ENCODE measurements around the gene NCKAP5.

NCKAP5 gene

GRCh38 chr2:132943829-132944228 lies 624.4 kb downstream of the NCKAP5 start:
- Histone ChIP-seq H3K27ac (ENCODE audit: low read depth, low read length, poor library complexity, severe bottlenecking) (no peak overlapping the region), H3K4me3 (ENCODE audit: low read depth, low read length, poor library complexity, severe bottlenecking) (no peak overlapping the region), H3K9me3 (ENCODE audit: low read length) (no peaks in the 10 kb centered on the region), H3K4me2 (ENCODE audit: low read length) (no peak overlapping the region), H3K9ac (ENCODE audit: low read length) (no peak overlapping the region), H2AFZ (ENCODE audit: low read length) (no peak overlapping the region), H3K36me3 (ENCODE audit: insufficient read depth, low read length) (no peaks in the 10 kb centered on the region), H3K4me1 (ENCODE audit: insufficient read depth, low read length, severe bottlenecking) (no peaks in the 10 kb centered on the region), H3K9me2 (ENCODE audit: low read depth, low read length) (no peaks in the 10 kb centered on the region), H3K27me3 (ENCODE audit: insufficient read depth, low read length) (no peaks in the 10 kb centered on the region), H3K79me2 (ENCODE audit: insufficient read depth, low read length) (no peaks in the 10 kb centered on the region), H4K20me1 (ENCODE audit: insufficient read depth, low read length) (no peaks in the 10 kb centered on the region), H3F3A (ENCODE audit: insufficient read depth, low read length) (no peaks in the 10 kb centered on the region)
- no peak for TF ChIP-seq EZH2 (IDR thresholded peaks at IDR 0.05; ENCODE audit: borderline replicate concordance, low read length)
- no peak for TF ChIP-seq CTCF (IDR thresholded peaks at IDR 0.05; ENCODE audit: low read length)

- Histone ChIP-seq H4K20me1 (ENCODE audit: insufficient read depth, low read length) (no peaks in the 10 kb centered on the region), H3K27me3 (ENCODE audit: insufficient read depth, low read length) (no peaks in the 10 kb centered on the region), H3K36me3 (ENCODE audit: insufficient read depth, low read length) (no peaks in the 10 kb centered on the region), H3F3A (ENCODE audit: insufficient read depth, low read length) (no peaks in the 10 kb centered on the region), H3K4me3 (ENCODE audit: low read depth, low read length, poor library complexity, severe bottlenecking) (no peak overlapping the region), H3K4me2 (ENCODE audit: low read length) (no peak overlapping the region), H3K9ac (ENCODE audit: low read length) (no peak overlapping the region), H3K9me2 (ENCODE audit: low read depth, low read length) (no peaks in the 10 kb centered on the region), H3K9me3 (ENCODE audit: low read length) (no peaks in the 10 kb centered on the region), H2AFZ (ENCODE audit: low read length) (no peak overlapping the region), H3K4me1 (ENCODE audit: insufficient read depth, low read length, severe bottlenecking) (no peaks in the 10 kb centered on the region), H3K79me2 (ENCODE audit: insufficient read depth, low read length) (no peaks in the 10 kb centered on the region), H3K27ac (ENCODE audit: low read depth, low read length, poor library complexity, severe bottlenecking) (no peak overlapping the region)
- TF ChIP-seq EZH2 (IDR thresholded peaks at IDR 0.05; ENCODE audit: borderline replicate concordance, low read length) (no peak), CTCF (IDR thresholded peaks at IDR 0.05; ENCODE audit: low read length) (no peak)
Measured at GRCh38 chr2:132941296-132942020, 626.8 kb downstream of the NCKAP5 start.

- Histone ChIP-seq H3K4me1 (ENCODE audit: insufficient read depth, low read length, severe bottlenecking) (no peaks in the 10 kb centered on the region), H2AFZ (ENCODE audit: low read length) (no peak overlapping the region), H3K27me3 (ENCODE audit: insufficient read depth, low read length) (no peaks in the 10 kb centered on the region), H3K4me3 (ENCODE audit: low read depth, low read length, poor library complexity, severe bottlenecking) (no peak overlapping the region), H3K27ac (ENCODE audit: low read depth, low read length, poor library complexity, severe bottlenecking) (no peak overlapping the region), H4K20me1 (ENCODE audit: insufficient read depth, low read length) (no peaks in the 10 kb centered on the region), H3K9me3 (ENCODE audit: low read length) (no peaks in the 10 kb centered on the region), H3K4me2 (ENCODE audit: low read length) (no peak overlapping the region), H3K36me3 (ENCODE audit: insufficient read depth, low read length) (no peaks in the 10 kb centered on the region), H3K9ac (ENCODE audit: low read length) (no peak overlapping the region), H3K9me2 (ENCODE audit: low read depth, low read length) (no peaks in the 10 kb centered on the region), H3F3A (ENCODE audit: insufficient read depth, low read length) (no peaks in the 10 kb centered on the region), H3K79me2 (ENCODE audit: insufficient read depth, low read length) (no peaks in the 10 kb centered on the region)
- TF ChIP-seq CTCF (IDR thresholded peaks at IDR 0.05; ENCODE audit: low read length) (no peak), EZH2 (IDR thresholded peaks at IDR 0.05; ENCODE audit: borderline replicate concordance, low read length) (no peak)
Measured at GRCh38 chr2:132937629-132938028, 630.6 kb downstream of the NCKAP5 start.
